Fibroblast of the conjunctiva (primary cell): ENCODE results near the gene AMBN.
"Not testable (repeated sequence)": the region's sequence is repeated elsewhere in the genome, so short reads cannot be mapped to it uniquely, and the experiment has no call there.

ENCODE experiments used
- DNase-seq: peaks from one replicate; pipeline ENCODE4 v3.0.0-alpha.2; 2010; ENCODE audit warnings: low read depth

The AMBN gene

DNA sequence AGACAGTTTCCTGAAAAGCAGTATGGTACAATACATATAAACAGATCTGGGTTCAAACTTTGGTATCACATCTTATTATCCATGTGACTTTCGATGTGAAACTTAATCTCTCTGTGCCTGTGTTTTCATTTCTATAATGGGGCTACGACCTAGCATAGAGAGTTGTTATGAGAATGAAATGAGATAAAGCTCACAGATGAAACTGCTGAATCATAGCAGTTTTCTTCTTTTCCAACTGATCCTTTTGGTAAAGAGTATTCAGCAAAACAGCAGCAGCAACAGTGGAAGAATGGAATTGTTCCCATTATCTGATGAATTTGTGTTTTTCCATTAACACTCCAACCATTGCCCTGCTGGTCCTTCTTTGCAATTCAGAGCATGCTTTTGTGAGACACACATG, 16.3 kb downstream of the AMBN start:
- no peak for DNase-seq

GRCh38 chr4:70613306-70614183, 21.5 kb downstream of the AMBN start:
- DNase-seq, result no peak

GRCh38 chr4:70614184-70614555, 22.1 kb downstream of the AMBN start:
- no peak for DNase-seq

- DNase-seq, result no peak
These were observed 27.2 kb downstream of the AMBN start for GRCh38 chr4:70619288-70619687.

DNA sequence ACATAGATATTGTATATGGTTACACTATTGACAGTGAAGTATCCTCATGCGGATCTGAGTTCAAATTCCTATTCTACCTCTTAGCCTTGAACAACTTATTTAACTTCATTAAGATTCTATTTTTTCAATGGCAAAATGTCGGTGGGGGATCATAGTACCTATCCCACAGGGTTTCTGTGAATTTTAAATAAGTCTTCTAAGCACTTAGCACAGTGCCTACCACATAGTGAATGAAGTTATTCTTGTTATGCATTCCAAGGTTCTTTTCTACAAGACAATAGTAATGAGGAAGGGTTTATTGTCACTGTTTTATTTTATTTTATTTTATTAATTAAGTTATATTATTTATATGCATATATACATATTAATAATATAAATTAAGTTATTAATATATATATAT, 27.7 kb downstream of the AMBN start:
- DNase-seq, result no peak

DNA sequence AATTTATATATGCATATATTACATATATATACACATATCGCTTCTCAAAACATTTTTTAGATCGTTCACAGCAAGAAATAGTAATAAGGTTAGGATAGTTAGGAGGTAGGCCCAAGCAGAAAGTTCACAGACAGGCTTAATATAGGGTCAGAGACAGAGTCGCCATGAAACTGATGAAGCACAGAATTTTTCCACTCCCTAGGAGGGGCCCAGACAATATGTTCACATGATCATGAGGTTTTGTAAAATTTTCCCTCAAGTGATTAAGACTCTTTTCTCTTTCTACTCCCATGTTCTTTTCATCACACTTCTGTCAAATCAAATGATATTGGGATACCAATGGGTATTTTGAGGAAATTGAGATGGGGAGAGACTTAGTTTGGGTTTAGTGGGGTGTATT, 31.3 kb downstream of the AMBN start:
- no peak for DNase-seq

DNA sequence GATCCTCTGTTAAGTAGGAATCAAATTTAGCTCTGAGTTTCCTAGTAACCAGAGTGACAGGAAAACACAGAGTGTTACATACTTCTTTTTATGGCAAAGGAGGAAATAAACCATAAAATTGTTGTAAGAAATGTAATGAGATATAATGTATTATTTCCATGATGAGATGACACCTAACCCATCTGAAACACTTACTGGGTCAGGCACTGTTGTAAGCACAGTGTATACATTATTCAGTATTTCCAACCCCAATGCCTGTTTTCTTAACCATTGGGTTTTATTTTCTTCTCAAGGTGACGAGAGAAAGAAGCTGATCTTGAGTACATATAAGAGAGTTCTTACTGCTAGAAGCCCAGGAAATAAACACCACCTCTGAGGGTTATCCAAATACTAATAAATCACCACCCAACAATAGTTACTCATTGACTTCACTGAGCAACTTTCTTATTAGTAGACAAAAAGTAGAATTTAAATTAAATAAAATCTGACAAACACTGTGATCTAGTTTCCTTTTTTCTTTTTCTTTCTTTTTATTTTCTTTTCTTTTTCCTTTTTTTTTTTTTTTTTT, 32.3 kb downstream of the AMBN start:
- no peak for DNase-seq

DNA sequence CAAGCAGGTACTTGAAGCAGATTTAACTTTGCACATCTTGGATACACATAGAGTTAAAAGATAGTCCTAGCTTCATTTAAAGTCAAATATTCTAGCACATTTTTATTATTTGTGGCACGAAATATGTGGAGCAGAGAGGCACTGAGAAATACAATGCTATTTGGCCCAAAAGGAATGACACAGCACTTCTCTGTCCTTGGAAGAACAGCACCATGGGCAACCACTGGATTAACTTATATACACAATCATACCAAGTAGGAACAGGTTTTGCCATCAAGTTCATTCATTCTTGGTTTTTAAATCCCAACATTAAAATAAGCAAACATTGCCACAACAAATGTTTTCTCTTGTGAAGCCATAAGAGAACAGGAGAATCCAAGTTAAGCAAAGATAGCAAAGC, 35.6 kb downstream of the AMBN start:
- DNase-seq, result no peak

DNA sequence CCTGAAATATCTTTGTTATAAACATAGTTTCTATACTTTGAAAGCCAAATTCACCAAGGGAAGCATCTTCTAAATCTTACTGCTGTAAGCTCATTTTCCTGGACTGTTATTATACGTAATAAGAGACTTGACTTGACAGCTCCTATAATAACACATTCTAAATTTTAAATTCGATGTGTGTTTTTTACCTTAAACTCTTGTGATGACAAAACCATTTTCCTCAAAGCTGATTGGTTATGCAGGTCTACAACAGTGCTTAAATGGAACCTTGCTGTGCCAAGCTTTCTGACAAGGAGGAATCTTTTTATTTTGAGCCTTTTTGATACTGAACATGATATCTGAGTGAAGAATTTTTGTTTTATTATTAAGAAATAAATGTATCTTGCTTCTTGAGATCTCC, 36.4 kb downstream of the AMBN start, which contains the start of gene ENAM:
ENAM (plus strand) TSS at position 301 of the 400 bp plus-strand sequence. CDS start 757 bp downstream, outside the sequence.
- no peak for DNase-seq

DNA sequence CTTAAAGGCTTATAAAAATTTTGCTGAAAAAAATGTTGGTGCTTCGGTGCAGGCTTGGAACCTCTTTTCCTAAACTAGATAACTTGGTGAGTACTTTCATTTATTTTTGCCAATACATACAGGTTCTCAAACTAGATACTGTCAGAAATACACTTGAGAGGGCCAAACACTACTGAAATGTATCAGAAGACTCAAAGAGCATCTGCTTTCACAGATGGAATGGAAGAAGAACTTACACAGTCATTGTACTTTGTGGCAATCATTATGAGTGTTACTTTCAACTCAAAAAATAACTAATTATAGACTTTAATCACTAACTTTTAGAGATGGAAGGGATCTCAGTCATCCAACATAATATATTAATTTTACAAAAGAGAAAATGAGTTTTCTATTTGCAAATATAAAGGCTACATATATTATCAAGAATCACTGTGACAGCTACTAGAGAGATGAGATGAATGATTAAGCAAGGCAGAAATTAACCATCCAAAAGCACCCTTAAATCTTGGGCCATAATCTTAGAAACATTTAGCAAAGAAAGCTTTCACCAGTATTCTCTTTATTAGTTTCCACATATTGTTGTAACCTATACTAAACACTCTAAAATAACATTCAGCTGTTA, 37.5 kb downstream of the AMBN start:
- DNase-seq, result no peak

GRCh38 chr4:70630162-70630561, 38.1 kb downstream of the AMBN start:
- no peak for DNase-seq

GRCh38 chr4:70632028-70632427, 40.0 kb downstream of the AMBN start:
- no peak for DNase-seq

DNA sequence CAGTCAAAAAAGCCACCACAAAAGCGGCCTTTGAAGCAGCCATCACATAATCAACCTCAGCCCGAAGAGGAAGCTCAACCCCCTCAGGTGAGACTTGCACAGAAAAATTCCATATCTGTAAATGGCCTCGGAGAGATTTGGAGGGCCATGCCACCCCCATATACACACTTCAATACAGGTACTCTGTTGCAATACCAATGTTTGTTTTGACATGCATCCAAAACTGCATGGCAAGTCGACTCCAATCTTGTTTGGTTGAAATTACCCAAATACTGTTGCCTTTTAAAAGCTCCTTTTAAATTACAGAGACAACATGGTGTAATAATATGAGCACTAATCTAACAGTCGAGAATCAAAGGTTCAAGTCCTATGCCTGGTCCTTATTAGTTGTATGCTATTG, 42.4 kb downstream of the AMBN start:
- DNase-seq, result no peak

GRCh38 chr4:70637239-70637913, 45.3 kb downstream of the AMBN start:
- DNase-seq, result no peak

DNA sequence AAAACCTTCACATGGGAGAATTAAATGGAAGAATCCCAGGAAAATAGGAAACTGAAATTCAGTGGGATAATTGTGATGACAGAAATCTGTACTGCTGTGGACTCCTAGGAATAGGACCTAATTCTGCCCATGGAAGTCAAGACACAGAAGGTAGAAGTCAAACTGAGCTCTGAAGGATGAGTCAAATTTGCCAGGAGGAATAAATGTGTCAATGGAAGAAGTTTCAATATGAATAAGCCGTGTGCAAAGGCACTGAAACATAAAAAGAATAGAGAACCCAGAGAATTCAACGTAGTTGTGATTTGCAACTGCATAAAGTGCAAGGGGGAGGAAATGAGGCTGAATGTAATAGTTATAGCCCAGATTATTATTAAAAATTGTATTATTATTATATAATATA, 48.1 kb downstream of the AMBN start:
- DNase-seq, result no peak

GRCh38 chr4:70650741-70651140, 58.7 kb downstream of the AMBN start:
- DNase-seq, result not testable (repeated sequence)

DNA sequence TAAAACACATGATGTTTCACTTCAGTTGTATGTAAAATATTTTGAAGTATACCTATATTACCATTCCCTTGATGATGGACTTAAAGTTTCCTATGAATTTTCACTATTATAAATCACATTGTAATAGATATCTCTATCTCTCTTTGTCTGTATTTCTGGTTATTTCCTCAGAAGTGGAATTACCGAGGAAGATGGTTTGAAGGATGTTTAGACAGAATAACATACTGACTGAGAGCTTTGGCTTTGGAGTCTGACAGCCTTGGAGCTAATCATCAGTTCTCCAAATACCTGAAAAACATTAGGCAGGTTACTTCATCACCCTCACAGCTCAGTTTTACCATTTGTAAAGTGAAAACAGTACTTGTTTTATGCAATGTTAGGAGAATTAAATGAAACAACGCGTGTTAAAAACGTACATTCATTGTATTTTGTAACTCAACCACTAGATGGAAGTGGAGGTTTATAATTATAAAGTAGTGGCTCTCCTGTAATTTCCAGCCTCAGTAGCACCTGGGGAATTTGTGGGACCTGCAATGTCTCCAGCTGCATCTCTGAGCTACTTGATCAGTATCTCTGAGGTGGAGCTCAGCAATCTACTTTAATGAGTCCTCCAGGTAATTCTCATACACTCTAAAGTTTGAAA, 59.9 kb downstream of the AMBN start:
- no peak for DNase-seq

DNA sequence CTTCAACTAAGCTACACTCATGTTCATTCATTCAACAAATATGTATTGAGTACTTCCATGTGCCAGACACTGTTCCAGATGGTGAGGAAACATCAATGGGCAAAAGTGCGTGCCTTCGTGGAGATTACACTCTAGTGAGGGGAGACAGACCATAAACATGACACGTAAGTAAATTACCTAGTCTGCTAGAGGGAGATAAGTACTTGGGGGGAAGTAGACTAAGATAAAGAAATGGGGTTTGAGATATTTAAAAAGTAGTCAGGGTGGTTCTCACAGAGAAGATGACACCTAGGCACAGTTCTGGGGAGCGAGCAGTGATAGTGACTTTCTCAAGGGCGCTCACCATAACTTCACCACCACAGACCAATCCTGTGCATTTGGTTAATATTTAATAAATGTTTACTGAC, 62.6 kb downstream of the AMBN start:
- no peak for DNase-seq
